Activated naive CD4-positive, alpha-beta T cell treated with anti-CD3 and anti-CD28 coated beads for 36 hours (primary cell): ENCODE results near the gene KDM4B. TPM values are rescaled to one million over a fixed set of nuclear protein-coding genes. Genes with fewer than 3 reads are reported as not detected.
A peak's percentile ranks its signal among the peaks of the same experiment; 100 is the strongest.

ENCODE experiments used
- CTCF ChIA-PET: fragments of 350-600 bp; sonication (Branson Sonifier 250); formaldehyde crosslinking; loops from one replicate; lab custom pipeline; 2021; ENCODE audit warnings: antibody characterized with exemption; lab: Charles Lee
- DNase-seq: peaks from one replicate; pipeline ENCODE4 v3.0.0-alpha.2; 2020
- H3K27ac Mint-ChIP-seq: one replicate; pipeline ENCODE4 v1.8.0; 2021; ENCODE audit warnings: mild to moderate bottlenecking, mixed read lengths
- H3K27me3 Mint-ChIP-seq: one replicate; pipeline ENCODE4 v1.8.0; 2021; ENCODE audit warnings: low read depth, mixed read lengths
- H3K36me3 Mint-ChIP-seq: one replicate; pipeline ENCODE4 v1.8.0; 2021; ENCODE audit warnings: low read depth, mixed read lengths
- H3K4me1 Mint-ChIP-seq: one replicate; pipeline ENCODE4 v1.8.0; 2021; ENCODE audit warnings: low read depth, mixed read lengths
- H3K4me3 Mint-ChIP-seq: one replicate; pipeline ENCODE4 v1.8.0; 2021; ENCODE audit warnings: mild to moderate bottlenecking, moderate library complexity, mixed read lengths
- H3K9me3 Mint-ChIP-seq: one replicate; pipeline ENCODE4 v1.8.0; 2021; ENCODE audit warnings: mixed read lengths
- intact Hi-C: fragments of 100-400 bp; cut with micrococcal nuclease; formaldehyde crosslinking; loops from one replicate; pipeline ENCODE4 v1.15.1; 2023
- total RNA-seq, 2 experiments: library from RNA; stranded (reverse); gene quantifications; one replicate each; pipeline ENCODE4 v1.2.3, GENCODE V29; 2021

The KDM4B gene
- total RNA-seq, 2 experiments from 2014 or later: 10.5 to 12.7 TPM

GRCh38 chr19:5118026-5118425, 149.1 kb downstream of the KDM4B start:
- peaks cover 4% of the 10 kb centered on the region for H3K9me3 Mint-ChIP-seq
- H3K27ac Mint-ChIP-seq: no peak overlapping the region
- H3K27me3 Mint-ChIP-seq: no peaks in the 10 kb centered on the region
- H3K4me3 Mint-ChIP-seq: no peak overlapping the region
- DNase-seq: no peak
- no peaks in the 10 kb centered on the region for H3K4me1 Mint-ChIP-seq
- intact Hi-C loops: no loop called here
- peaks cover 10% of the 10 kb centered on the region for H3K36me3 Mint-ChIP-seq
- CTCF ChIA-PET: no interaction called here

- no peak for DNase-seq
- H3K27me3 Mint-ChIP-seq: no peaks in the 10 kb centered on the region
- intact Hi-C loops: no loop called here
- H3K36me3 Mint-ChIP-seq: peaks cover 10% of the 10 kb centered on the region
- H3K9me3 Mint-ChIP-seq: peaks cover 4% of the 10 kb centered on the region
- CTCF ChIA-PET: no interaction called here
- H3K4me1 Mint-ChIP-seq: no peaks in the 10 kb centered on the region
- H3K4me3 Mint-ChIP-seq: no peak overlapping the region
- no peak overlapping the region for H3K27ac Mint-ChIP-seq
Observed at GRCh38 chr19:5119297-5119998, 150.5 kb downstream of the KDM4B start.

GRCh38 chr19:5120321-5120720, 151.4 kb downstream of the KDM4B start:
- CTCF ChIA-PET: no interaction called here
- intact Hi-C loops: no loop called here
- Mint-ChIP-seq H3K27ac (no peak overlapping the region), H3K36me3 (peaks cover 10% of the 10 kb centered on the region), H3K9me3 (peaks cover 3% of the 10 kb centered on the region), H3K4me1 (peaks cover 4% of the 10 kb centered on the region), H3K27me3 (no peaks in the 10 kb centered on the region), H3K4me3 (no peak overlapping the region)
- DNase-seq: no peak

- CTCF ChIA-PET: no interaction called here
- no peak overlapping the region for H3K4me3 Mint-ChIP-seq
Observed at GRCh38 chr19:5120833-5121232, 151.9 kb downstream of the KDM4B start.

GRCh38 chr19:5121266-5122120, 152.6 kb downstream of the KDM4B start:
- no peak for DNase-seq
- intact Hi-C loops: no loop called here
- Mint-ChIP-seq H3K36me3 (peaks cover 5% of the 10 kb centered on the region), H3K27me3 (no peaks in the 10 kb centered on the region), H3K9me3 (no peaks in the 10 kb centered on the region), H3K27ac (no peak overlapping the region), H3K4me3 (no peak overlapping the region), H3K4me1 (peaks cover 8% of the 10 kb centered on the region)
- CTCF ChIA-PET: no interaction called here

More at GRCh38 chr19:5120833-5121232, 151.9 kb downstream of the KDM4B start:
- DNase-seq: no peak
- H3K27ac Mint-ChIP-seq: no peak overlapping the region
- peaks cover 7% of the 10 kb centered on the region for H3K4me1 Mint-ChIP-seq
- no peaks in the 10 kb centered on the region for H3K9me3 Mint-ChIP-seq
- peaks cover 7% of the 10 kb centered on the region for H3K36me3 Mint-ChIP-seq
- intact Hi-C loops: no loop called here
- H3K27me3 Mint-ChIP-seq: no peaks in the 10 kb centered on the region

GRCh38 chr19:5122121-5122400, 153.1 kb downstream of the KDM4B start:
- no peak for DNase-seq
- no peaks in the 10 kb centered on the region for H3K27me3 Mint-ChIP-seq
- CTCF ChIA-PET: no interaction called here
- H3K27ac Mint-ChIP-seq: no peak overlapping the region
- intact Hi-C loops: no loop called here
- no peaks in the 10 kb centered on the region for H3K9me3 Mint-ChIP-seq
- H3K36me3 Mint-ChIP-seq: peaks cover 5% of the 10 kb centered on the region
- no peak overlapping the region for H3K4me3 Mint-ChIP-seq
- peaks cover 8% of the 10 kb centered on the region for H3K4me1 Mint-ChIP-seq

GRCh38 chr19:5122671-5123409, 153.9 kb downstream of the KDM4B start:
- no peak overlapping the region for H3K27ac Mint-ChIP-seq
- H3K36me3 Mint-ChIP-seq: peaks cover 5% of the 10 kb centered on the region
- no peak overlapping the region for H3K4me3 Mint-ChIP-seq
- H3K9me3 Mint-ChIP-seq: no peaks in the 10 kb centered on the region
- intact Hi-C loops: no loop called here
- peaks cover 8% of the 10 kb centered on the region for H3K4me1 Mint-ChIP-seq
- CTCF ChIA-PET: no interaction called here
- H3K27me3 Mint-ChIP-seq: no peaks in the 10 kb centered on the region
- DNase-seq: no peak

GRCh38 chr19:5123646-5124045, 154.7 kb downstream of the KDM4B start:
- CTCF ChIA-PET: no interaction called here
- intact Hi-C loops: no loop called here
- peaks cover 5% of the 10 kb centered on the region for H3K36me3 Mint-ChIP-seq

GRCh38 chr19:5124111-5124855, 155.4 kb downstream of the KDM4B start:
- intact Hi-C loops: no loop called here
- Mint-ChIP-seq H3K27ac (no peak overlapping the region), H3K27me3 (no peaks in the 10 kb centered on the region), H3K36me3 (peaks cover 5% of the 10 kb centered on the region), H3K9me3 (no peaks in the 10 kb centered on the region), H3K4me1 (peaks cover 9% of the 10 kb centered on the region), H3K4me3 (no peak overlapping the region)
- CTCF ChIA-PET: no interaction called here
- DNase-seq: no peak

More at GRCh38 chr19:5123646-5124045, 154.7 kb downstream of the KDM4B start:
- Mint-ChIP-seq H3K27me3 (no peaks in the 10 kb centered on the region), H3K4me1 (peaks cover 8% of the 10 kb centered on the region), H3K4me3 (no peak overlapping the region), H3K27ac (no peak overlapping the region), H3K9me3 (no peaks in the 10 kb centered on the region)
- no peak for DNase-seq

- Mint-ChIP-seq H3K27ac (no peak overlapping the region), H3K4me3 (no peak overlapping the region), H3K4me1 (peaks cover 19% of the 10 kb centered on the region), H3K36me3 (peaks cover 5% of the 10 kb centered on the region), H3K27me3 (no peaks in the 10 kb centered on the region), H3K9me3 (no peaks in the 10 kb centered on the region)
- intact Hi-C loops: no loop called here
- no peak for DNase-seq
- CTCF ChIA-PET: no interaction called here
Observed at GRCh38 chr19:5125376-5125775, 156.5 kb downstream of the KDM4B start.

- Mint-ChIP-seq H3K4me1 (peaks cover 25% of the 10 kb centered on the region), H3K27me3 (no peaks in the 10 kb centered on the region), H3K9me3 (no peaks in the 10 kb centered on the region), H3K27ac (no peak overlapping the region), H3K4me3 (no peak overlapping the region), H3K36me3 (peaks cover 5% of the 10 kb centered on the region)
- peak; percentile 37 for DNase-seq
- intact Hi-C loops: no loop called here
- CTCF ChIA-PET: no interaction called here
Observed at GRCh38 chr19:5125797-5126497, 157.0 kb downstream of the KDM4B start.
